ENCODE results near the gene TRIO. TPM values are rescaled to one million over a fixed set of nuclear protein-coding genes. Genes with fewer than 3 reads are reported as not detected.

TRIO gene
- polyA plus RNA-seq, 1 donor (not counting 4 experiments of a cell fraction or from before 2014, with no cell fraction given), result 57.2 TPM

- no peaks in the 10 kb centered on the region for H3K27me3 ChIP-seq (ENCODE audit: control insufficient read depth, extremely low read depth, insufficient read depth, low read length)
- TF ChIP-seq EZH2 (IDR thresholded peaks at IDR 0.05; ENCODE audit: low read length) (no peak), CTCF (optimal IDR thresholded peaks at IDR 0.05 in 1 of 3, IDR thresholded peaks at IDR 0.05 in 1 of 3, conservative IDR thresholded peaks at IDR 0.05 in 1 of 3; ENCODE audit: extremely low read depth in 1 of 3, insufficient read depth in 2 of 3, low read length in 3 of 3) (no peak)
Observed at GRCh38 chr5:14269395-14269794, 126.3 kb downstream of the TRIO start.

GRCh38 chr5:14270209-14270702 lies 127.1 kb downstream of the TRIO start:
- FAIRE-seq, result no peak
- H4K20me1 ChIP-seq (ENCODE audit: control insufficient read depth, extremely low read depth, insufficient read depth, low read length), result no peaks in the 10 kb centered on the region
- DNase-seq (ENCODE audit: low read depth, low spot score), result no peak
- no peak overlapping the region for H2AFZ ChIP-seq (ENCODE audit: control insufficient read depth, low read length)
- TF ChIP-seq CTCF (optimal IDR thresholded peaks at IDR 0.05 in 1 of 3, IDR thresholded peaks at IDR 0.05 in 1 of 3, conservative IDR thresholded peaks at IDR 0.05 in 1 of 3; ENCODE audit: extremely low read depth in 1 of 3, insufficient read depth in 2 of 3, low read length in 3 of 3) (peak; percentile 54 to 72 (median 69)), EZH2 (IDR thresholded peaks at IDR 0.05; ENCODE audit: low read length) (no peak)
- H3K27me3 ChIP-seq (ENCODE audit: control insufficient read depth, extremely low read depth, insufficient read depth, low read length), result no peaks in the 10 kb centered on the region
- peaks cover 0 to 2% of the 10 kb centered on the region in 2 experiments for H3K36me3 ChIP-seq (ENCODE audit: control insufficient read depth in 2 of 2, extremely low read depth in 1 of 2, insufficient read depth in 2 of 2, low read length in 2 of 2)
- H3K4me2 ChIP-seq (ENCODE audit: control insufficient read depth, extremely low read depth, insufficient read depth, low read depth, low read length), result peak overlapping the region; percentile 19
- H3K4me1 ChIP-seq (ENCODE audit: control insufficient read depth, extremely low read depth, insufficient read depth, low read length), result peaks cover 53% of the 10 kb centered on the region
- dilution Hi-C loops (cut with MboI; ENCODE audit: extremely low pct_ligation_motif_present, low sequenced_read_pairs), result no loop called here
- no peaks in the 10 kb centered on the region for H3K9me1 ChIP-seq (ENCODE audit: control insufficient read depth, extremely low read depth, insufficient read depth, low read length)
- no peaks in the 10 kb centered on the region for H3K9me3 ChIP-seq (ENCODE audit: control insufficient read depth, low read depth, low read length)
- H3K27ac ChIP-seq (ENCODE audit: control insufficient read depth, insufficient read depth, low read length), result peak overlapping the region; percentile 63
- H3K4me3 ChIP-seq (ENCODE audit: control insufficient read depth in 2 of 3, extremely low read depth in 1 of 3, insufficient read depth in 2 of 3, low read depth in 1 of 3, low read length in 3 of 3), result no peak overlapping the region
- H3K9ac ChIP-seq (ENCODE audit: control insufficient read depth, extremely low read depth, insufficient read depth, low read length), result no peak overlapping the region
- peaks cover 96% of the 10 kb centered on the region for H3K79me2 ChIP-seq (ENCODE audit: control insufficient read depth, insufficient read depth, low read length)

More at GRCh38 chr5:14269395-14269794, 126.3 kb downstream of the TRIO start:
- no peak overlapping the region for H3K9ac ChIP-seq (ENCODE audit: control insufficient read depth, extremely low read depth, insufficient read depth, low read length)
- H3K36me3 ChIP-seq (ENCODE audit: control insufficient read depth in 2 of 2, extremely low read depth in 1 of 2, insufficient read depth in 2 of 2, low read length in 2 of 2), result peaks cover 0 to 2% of the 10 kb centered on the region in 2 experiments
- peaks cover 91% of the 10 kb centered on the region for H3K79me2 ChIP-seq (ENCODE audit: control insufficient read depth, insufficient read depth, low read length)
- dilution Hi-C loops (cut with MboI; ENCODE audit: extremely low pct_ligation_motif_present, low sequenced_read_pairs), result no loop called here
- no peak overlapping the region for H3K4me3 ChIP-seq (ENCODE audit: control insufficient read depth in 2 of 3, extremely low read depth in 1 of 3, insufficient read depth in 2 of 3, low read depth in 1 of 3, low read length in 3 of 3)
- H3K4me2 ChIP-seq (ENCODE audit: control insufficient read depth, extremely low read depth, insufficient read depth, low read depth, low read length), result peak overlapping the region; percentile 19
- H2AFZ ChIP-seq (ENCODE audit: control insufficient read depth, low read length), result no peak overlapping the region
- H3K9me3 ChIP-seq (ENCODE audit: control insufficient read depth, low read depth, low read length), result no peaks in the 10 kb centered on the region
- FAIRE-seq (no peak), DNase-seq (ENCODE audit: low read depth, low spot score) (no peak)
- H3K27ac ChIP-seq (ENCODE audit: control insufficient read depth, insufficient read depth, low read length), result peak overlapping the region; percentile 63
- peaks cover 60% of the 10 kb centered on the region for H3K4me1 ChIP-seq (ENCODE audit: control insufficient read depth, extremely low read depth, insufficient read depth, low read length)
- no peaks in the 10 kb centered on the region for H4K20me1 ChIP-seq (ENCODE audit: control insufficient read depth, extremely low read depth, insufficient read depth, low read length)
- no peaks in the 10 kb centered on the region for H3K9me1 ChIP-seq (ENCODE audit: control insufficient read depth, extremely low read depth, insufficient read depth, low read length)

Measured in keratinocyte (primary cell).